HL-60 (cell line): ENCODE measurements around the gene MAP3K8.

Experiments used
- DNase-seq, 2 experiments: peaks; one replicate each; pipeline ENCODE4 v3.0.0-alpha.2; 2010 to 2020; ENCODE audit warnings: low read depth in 1 of 2, low spot score in 1 of 2
- H3K27ac ChIP-seq: fragments of 250-450 bp; sonication (Bioruptor Pico); replicated peaks from 2 replicates; pipeline ENCODE4 v1.5.1; 2020; ENCODE audit warnings: mild to moderate bottlenecking, moderate library complexity
- H3K27me3 ChIP-seq: fragments of 250-450 bp; sonication (Bioruptor Pico); 2 replicates; pipeline ENCODE4 v1.5.1; 2021; ENCODE audit warnings: mild to moderate bottlenecking, moderate library complexity; ENCODE audit not compliant: insufficient read depth, poor library complexity, severe bottlenecking
- H3K4me3 ChIP-seq: replicated peaks from 2 replicates; pipeline ENCODE4 v1.5.1; 2011; ENCODE audit warnings: mild to moderate bottlenecking, control low read depth, low read length; ENCODE audit not compliant: insufficient read depth
- CTCF ChIP-seq: IDR thresholded peaks from one replicate; pipeline ENCODE4 v1.5.1; 2011; ENCODE audit warnings: low read length, control low read depth, inconsistent platforms; ENCODE audit not compliant: insufficient read depth
- GABPA ChIP-seq: IDR thresholded peaks from 2 replicates; pipeline ENCODE4 v1.6.1; 2012; ENCODE audit warnings: low read depth
- POLR2AphosphoS5 ChIP-seq: IDR thresholded peaks from 2 replicates; pipeline ENCODE4 v1.6.1; 2012; ENCODE audit warnings: low read depth
- REST ChIP-seq: IDR thresholded peaks from 2 replicates; pipeline ENCODE4 v1.6.1; 2012; ENCODE audit warnings: low read depth; ENCODE audit not compliant: insufficient replicate concordance
- SPI1 ChIP-seq: IDR thresholded peaks from 2 replicates; pipeline ENCODE4 v1.6.1; 2012; ENCODE audit warnings: low read depth, mild to moderate bottlenecking, borderline replicate concordance

The MAP3K8 gene

GRCh38 chr10:30455816-30456215, 21.8 kb downstream of the MAP3K8 start:
- no peaks in the 10 kb centered on the region for H3K27me3 ChIP-seq
- TF ChIP-seq SPI1: no peak
- TF ChIP-seq REST: no peak
- TF ChIP-seq POLR2AphosphoS5: no peak
- TF ChIP-seq GABPA: no peak
- TF ChIP-seq CTCF: no peak
- peak in 1 of 2 experiments; percentile 43 for DNase-seq
- H3K4me3 ChIP-seq: no peak overlapping the region
- H3K27ac ChIP-seq: peak overlapping the region; percentile 74

GRCh38 chr10:30456266-30456665, 22.3 kb downstream of the MAP3K8 start:
- Histone ChIP-seq H3K4me3 (no peak overlapping the region), H3K27ac (peak overlapping the region; percentile 74), H3K27me3 (no peaks in the 10 kb centered on the region)
- TF ChIP-seq GABPA (peak; percentile 57), CTCF (no peak), SPI1 (peak; percentile 29; the same call in 1 of the 2 replicates), POLR2AphosphoS5 (0 out of 2 replicates have a peak, but pooled peaks have one; percentile 19)
- peak in 1 of 2 experiments; percentile 81 for DNase-seq

GRCh38 chr10:30459283-30459682, 25.3 kb downstream of the MAP3K8 start:
- peak; percentile 44 to 82 for DNase-seq
- H3K27me3 ChIP-seq: no peaks in the 10 kb centered on the region
- H3K4me3 ChIP-seq: no peak overlapping the region
- TF ChIP-seq POLR2AphosphoS5 (peak; percentile 19; the same call in 1 of the 2 replicates), SPI1 (peak; percentile 94), CTCF (no peak), GABPA (peak; percentile 45; the same call in 1 of the 2 replicates), REST (no peak)
- H3K27ac ChIP-seq: peak overlapping the region; percentile 54

GRCh38 chr10:30460121-30460520, 26.1 kb downstream of the MAP3K8 start:
- TF ChIP-seq SPI1: no peak
- H3K27ac ChIP-seq: peak overlapping the region; percentile 54
- no peaks in the 10 kb centered on the region for H3K27me3 ChIP-seq
- no peak overlapping the region for H3K4me3 ChIP-seq
- no peak for DNase-seq
